HEK293 (cell line): Measurements from ENCODE around the gene GRN.

ENCODE experiments used
- CTCF ChIA-PET: fragments of 350-600 bp; formaldehyde crosslinking; extraction: SDS; loops from one replicate; lab custom pipeline; 2021; ENCODE audit warnings: antibody characterized with exemption; lab: Yijun Ruan, JAX
- POLR2A ChIA-PET: fragments of 300-600 bp; formaldehyde crosslinking; extraction: SDS; loops from one replicate; lab custom pipeline; 2020; ENCODE audit warnings: antibody characterized with exemption, inconsistent platforms; lab: Yijun Ruan, JAX
- H3K27ac ChIP-seq: fragments of 200-500 bp; sonication (Bioruptor generic); 2 replicates; pipeline ENCODE4 v1.5.1; 2014; ENCODE audit warnings: low read depth, low read length, control low read depth, inconsistent platforms; ENCODE audit errors: extremely low read depth
- H3K36me3 ChIP-seq, 2 experiments: fragments of 200-500 bp in 1 of 2; sonication (Bioruptor generic) in 1 of 2; 1 replicate in 1 of 2; 2 replicates in 1 of 2; pipeline ENCODE4 v1.5.1; 2014 to 2017; ENCODE audit warnings: inconsistent platforms in 2 of 2, low read length in 2 of 2; ENCODE audit not compliant: control insufficient read depth in 2 of 2, insufficient read depth in 1 of 2
- H3K4me1 ChIP-seq: fragments of 200-500 bp; sonication (Bioruptor generic); 2 replicates; pipeline ENCODE4 v1.5.1; 2014; ENCODE audit warnings: mild to moderate bottlenecking, low read length, inconsistent platforms; ENCODE audit not compliant: control insufficient read depth, insufficient read depth
- H3K4me3 ChIP-seq: 2 replicates; pipeline ENCODE4 v1.5.1; 2011; ENCODE audit warnings: low read depth, mild to moderate bottlenecking, control low read depth, low read length, moderate library complexity
- H3K9me3 ChIP-seq: fragments of 200-500 bp; sonication (Bioruptor generic); 2 replicates; pipeline ENCODE4 v1.5.1; 2014; ENCODE audit warnings: low read depth, low read length, inconsistent platforms; ENCODE audit not compliant: control insufficient read depth, insufficient read depth
- BCL11B ChIP-seq: fragments of 450-650 bp; formaldehyde crosslinking; IDR thresholded peaks from 2 replicates; pipeline ENCODE4 v1.5.1; 2016; ENCODE audit warnings: low read depth, missing biosample characterization, missing genetic modification characterization
- FEZF1 ChIP-seq: fragments of 450-650 bp; formaldehyde crosslinking; IDR thresholded peaks from 2 replicates; pipeline ENCODE4 v1.5.1; 2016; ENCODE audit warnings: missing biosample characterization, missing genetic modification characterization
- GLIS2 ChIP-seq: fragments of 450-650 bp; formaldehyde crosslinking; IDR thresholded peaks from 2 replicates; pipeline ENCODE4 v1.5.1; 2016; ENCODE audit warnings: missing biosample characterization, missing genetic modification characterization
- HIC1 ChIP-seq: fragments of 450-650 bp; formaldehyde crosslinking; IDR thresholded peaks from 2 replicates; pipeline ENCODE4 v1.5.1; 2016; ENCODE audit warnings: missing biosample characterization, missing genetic modification characterization
- HOXD13 ChIP-seq: sonication (generic); formaldehyde crosslinking; IDR thresholded peaks from 2 replicates; pipeline ENCODE4 v1.8.0; 2022; ENCODE audit warnings: missing genetic modification reagents, borderline replicate concordance
- SP3 ChIP-seq: fragments of 450-650 bp; formaldehyde crosslinking; IDR thresholded peaks from 2 replicates; pipeline ENCODE4 v1.5.1; 2016; ENCODE audit warnings: missing biosample characterization, missing genetic modification characterization
- ZNF16 ChIP-seq: fragments of 450-650 bp; formaldehyde crosslinking; IDR thresholded peaks from 2 replicates; pipeline ENCODE4 v1.5.1; 2016; ENCODE audit warnings: low read depth, missing biosample characterization, missing genetic modification characterization
- ZNF175 ChIP-seq: fragments of 450-650 bp; formaldehyde crosslinking; IDR thresholded peaks from 2 replicates; pipeline ENCODE4 v1.5.1; 2016; ENCODE audit warnings: missing biosample characterization, missing genetic modification characterization
- ZNF266 ChIP-seq: fragments of 450-650 bp; formaldehyde crosslinking; IDR thresholded peaks from 2 replicates; pipeline ENCODE4 v1.5.1; 2016; ENCODE audit warnings: missing biosample characterization, missing genetic modification characterization, low read depth
- ZNF324 ChIP-seq: fragments of 450-650 bp; formaldehyde crosslinking; IDR thresholded peaks from 2 replicates; pipeline ENCODE4 v1.5.1; 2016; ENCODE audit warnings: missing biosample characterization, missing genetic modification characterization
- ZNF335 ChIP-seq: fragments of 450-650 bp; formaldehyde crosslinking; conservative IDR thresholded peaks from 2 replicates; pipeline ENCODE4 v1.5.1; 2016; ENCODE audit warnings: missing biosample characterization, missing genetic modification characterization
- ZNF354C ChIP-seq: fragments of 450-650 bp; formaldehyde crosslinking; IDR thresholded peaks from 2 replicates; pipeline ENCODE4 v1.5.1; 2016; ENCODE audit warnings: missing biosample characterization, missing genetic modification characterization, low read depth, borderline replicate concordance
- ZNF433 ChIP-seq: fragments of 450-650 bp; formaldehyde crosslinking; IDR thresholded peaks from 2 replicates; pipeline ENCODE4 v1.5.1; 2016; ENCODE audit warnings: missing biosample characterization, missing genetic modification characterization, low read depth
- ZNF501 ChIP-seq: fragments of 450-650 bp; formaldehyde crosslinking; IDR thresholded peaks from 2 replicates; pipeline ENCODE4 v1.5.1; 2016; ENCODE audit warnings: missing biosample characterization, missing genetic modification characterization
- ZNF548 ChIP-seq: fragments of 450-650 bp; formaldehyde crosslinking; IDR thresholded peaks from 2 replicates; pipeline ENCODE4 v1.5.1; 2016; ENCODE audit warnings: missing biosample characterization, missing genetic modification characterization
- ZNF596 ChIP-seq: fragments of 450-650 bp; IDR thresholded peaks from 2 replicates; pipeline ENCODE4 v1.5.0; 2018; ENCODE audit warnings: missing biosample characterization, mild to moderate bottlenecking, missing genetic modification characterization, moderate library complexity
- ZNF600 ChIP-seq: fragments of 450-650 bp; formaldehyde crosslinking; IDR thresholded peaks from 2 replicates; pipeline ENCODE4 v1.5.1; 2016; ENCODE audit warnings: missing biosample characterization, missing genetic modification characterization
- ZNF626 ChIP-seq: fragments of 450-650 bp; sonication (Bioruptor Pico); formaldehyde crosslinking; IDR thresholded peaks from 2 replicates; pipeline ENCODE4 v1.5.1; 2018; ENCODE audit warnings: missing biosample characterization, missing genetic modification characterization, inconsistent platforms
- ZNF629 ChIP-seq: fragments of 450-650 bp; formaldehyde crosslinking; IDR thresholded peaks from 2 replicates; pipeline ENCODE4 v1.5.1; 2017; ENCODE audit warnings: missing biosample characterization, missing genetic modification characterization
- ZNF76 ChIP-seq: fragments of 450-650 bp; formaldehyde crosslinking; IDR thresholded peaks from 2 replicates; pipeline ENCODE4; 2016; ENCODE audit warnings: low read depth, missing biosample characterization, missing genetic modification characterization, borderline replicate concordance
- TF ChIP-seq, protein P1 (sequence below): fragments of 450-650 bp; formaldehyde crosslinking; IDR thresholded peaks from 2 replicates; pipeline ENCODE4 v1.5.1; 2016; ENCODE audit warnings: missing biosample characterization, missing genetic modification characterization, low read depth
- TF ChIP-seq, protein P2 (sequence below): fragments of 450-650 bp; IDR thresholded peaks from 2 replicates; pipeline ENCODE4 v1.5.1; 2018; ENCODE audit warnings: missing biosample characterization, missing genetic modification characterization
- TF ChIP-seq, protein P3 (sequence below): fragments of 450-650 bp; formaldehyde crosslinking; IDR thresholded peaks from 2 replicates; pipeline ENCODE4 v1.5.1; 2016; ENCODE audit warnings: missing biosample characterization, missing genetic modification characterization
- TF ChIP-seq, protein P4 (sequence below): fragments of 450-650 bp; formaldehyde crosslinking; IDR thresholded peaks from 2 replicates; pipeline ENCODE4 v1.5.1; 2016; ENCODE audit warnings: missing biosample characterization, missing genetic modification characterization

GRN gene

GRCh38 chr17:44351464-44351863 is 6.4 kb downstream of the GRN start:
- Histone ChIP-seq H3K27ac (no peak overlapping the region), H3K36me3 (peaks cover 0 to 56% of the 10 kb centered on the region in 2 experiments; a peak in 1 of 3 replicates), H3K4me1 (no peaks in the 10 kb centered on the region), H3K4me3 (no peak overlapping the region), H3K9me3 (no peaks in the 10 kb centered on the region)
- CTCF ChIA-PET = interaction anchor here (1.0 to 3.0 kb wide), 14 partner anchors 9 to 408 kb away, joined by 3 to 21 read pairs (median 9); partner anchors contain the start of genes ASB16 and FAM171A2
- TF ChIP-seq FEZF1 (no peak), SP3 (tag by site-specific recombination) (no peak), ZNF335 (tag by site-specific recombination) (no peak), ZNF76 (tag by site-specific recombination) (no peak), ZNF266 (tag by site-specific recombination) (no peak)
- TF ChIP-seq, protein P1, sequence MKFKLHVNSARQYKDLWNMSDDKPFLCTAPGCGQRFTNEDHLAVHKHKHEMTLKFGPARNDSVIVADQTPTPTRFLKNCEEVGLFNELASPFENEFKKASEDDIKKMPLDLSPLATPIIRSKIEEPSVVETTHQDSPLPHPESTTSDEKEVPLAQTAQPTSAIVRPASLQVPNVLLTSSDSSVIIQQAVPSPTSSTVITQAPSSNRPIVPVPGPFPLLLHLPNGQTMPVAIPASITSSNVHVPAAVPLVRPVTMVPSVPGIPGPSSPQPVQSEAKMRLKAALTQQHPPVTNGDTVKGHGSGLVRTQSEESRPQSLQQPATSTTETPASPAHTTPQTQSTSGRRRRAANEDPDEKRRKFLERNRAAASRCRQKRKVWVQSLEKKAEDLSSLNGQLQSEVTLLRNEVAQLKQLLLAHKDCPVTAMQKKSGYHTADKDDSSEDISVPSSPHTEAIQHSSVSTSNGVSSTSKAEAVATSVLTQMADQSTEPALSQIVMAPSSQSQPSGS = no peak
- POLR2A ChIA-PET = interaction anchor here (0.7 to 1.6 kb wide), 2 partner anchors 130 to 144 kb away, joined by 4 read pairs; no protein-coding TSS in a partner anchor

DNA sequence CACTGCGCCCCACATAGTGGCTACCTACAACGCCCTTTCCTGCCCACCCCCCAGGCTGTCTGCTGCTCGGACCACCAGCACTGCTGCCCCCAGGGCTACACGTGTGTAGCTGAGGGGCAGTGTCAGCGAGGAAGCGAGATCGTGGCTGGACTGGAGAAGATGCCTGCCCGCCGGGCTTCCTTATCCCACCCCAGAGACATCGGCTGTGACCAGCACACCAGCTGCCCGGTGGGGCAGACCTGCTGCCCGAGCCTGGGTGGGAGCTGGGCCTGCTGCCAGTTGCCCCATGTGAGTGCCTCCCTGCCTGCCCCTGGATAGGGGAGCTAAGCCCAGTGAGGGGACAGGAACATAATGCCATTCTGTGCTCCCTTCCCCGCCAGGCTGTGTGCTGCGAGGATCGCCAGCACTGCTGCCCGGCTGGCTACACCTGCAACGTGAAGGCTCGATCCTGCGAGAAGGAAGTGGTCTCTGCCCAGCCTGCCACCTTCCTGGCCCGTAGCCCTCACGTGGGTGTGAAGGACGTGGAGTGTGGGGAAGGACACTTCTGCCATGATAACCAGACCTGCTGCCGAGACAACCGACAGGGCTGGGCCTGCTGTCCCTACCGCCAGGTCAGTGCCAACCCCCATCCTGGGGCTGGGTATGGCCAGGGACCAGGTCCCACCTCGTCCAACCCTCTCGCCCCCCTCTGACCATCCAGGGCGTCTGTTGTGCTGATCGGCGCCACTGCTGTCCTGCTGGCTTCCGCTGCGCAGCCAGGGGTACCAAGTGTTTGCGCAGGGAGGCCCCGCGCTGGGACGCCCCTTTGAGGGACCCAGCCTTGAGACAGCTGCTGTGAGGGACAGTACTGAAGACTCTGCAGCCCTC is 7.1 kb downstream of the GRN start:
- H3K4me1 ChIP-seq = no peaks in the 10 kb centered on the region
- H3K36me3 ChIP-seq = peaks cover 0 to 56% of the 10 kb centered on the region in 2 experiments; a peak in 2 of 3 replicates
- TF ChIP-seq ZNF324 (tag by site-specific recombination) (no peak), ZNF16 (tag by site-specific recombination) (no peak), ZNF600 (tag by site-specific recombination) (peak; percentile 85), HOXD13 (CRISPR knock-in tag) (no peak), ZNF175 (no peak), ZNF433 (no peak), HIC1 (tag by site-specific recombination) (peak; percentile 31; the same call in 1 of the 2 replicates), ZNF629 (no peak), ZNF548 (tag by site-specific recombination) (no peak), ZNF501 (tag by site-specific recombination) (no peak), BCL11B (tag by site-specific recombination) (no peak), ZNF596 (tag by site-specific recombination) (no peak), GLIS2 (tag by site-specific recombination) (peak; percentile 39; the same call in 1 of the 2 replicates), ZNF354C (no peak), ZNF626 (tag by site-specific recombination) (no peak)
- TF ChIP-seq, protein P2, sequence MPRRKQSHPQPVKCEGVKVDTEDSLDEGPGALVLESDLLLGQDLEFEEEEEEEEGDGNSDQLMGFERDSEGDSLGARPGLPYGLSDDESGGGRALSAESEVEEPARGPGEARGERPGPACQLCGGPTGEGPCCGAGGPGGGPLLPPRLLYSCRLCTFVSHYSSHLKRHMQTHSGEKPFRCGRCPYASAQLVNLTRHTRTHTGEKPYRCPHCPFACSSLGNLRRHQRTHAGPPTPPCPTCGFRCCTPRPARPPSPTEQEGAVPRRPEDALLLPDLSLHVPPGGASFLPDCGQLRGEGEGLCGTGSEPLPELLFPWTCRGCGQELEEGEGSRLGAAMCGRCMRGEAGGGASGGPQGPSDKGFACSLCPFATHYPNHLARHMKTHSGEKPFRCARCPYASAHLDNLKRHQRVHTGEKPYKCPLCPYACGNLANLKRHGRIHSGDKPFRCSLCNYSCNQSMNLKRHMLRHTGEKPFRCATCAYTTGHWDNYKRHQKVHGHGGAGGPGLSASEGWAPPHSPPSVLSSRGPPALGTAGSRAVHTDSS (tag by site-specific recombination) = no peak
- TF ChIP-seq, protein P3, sequence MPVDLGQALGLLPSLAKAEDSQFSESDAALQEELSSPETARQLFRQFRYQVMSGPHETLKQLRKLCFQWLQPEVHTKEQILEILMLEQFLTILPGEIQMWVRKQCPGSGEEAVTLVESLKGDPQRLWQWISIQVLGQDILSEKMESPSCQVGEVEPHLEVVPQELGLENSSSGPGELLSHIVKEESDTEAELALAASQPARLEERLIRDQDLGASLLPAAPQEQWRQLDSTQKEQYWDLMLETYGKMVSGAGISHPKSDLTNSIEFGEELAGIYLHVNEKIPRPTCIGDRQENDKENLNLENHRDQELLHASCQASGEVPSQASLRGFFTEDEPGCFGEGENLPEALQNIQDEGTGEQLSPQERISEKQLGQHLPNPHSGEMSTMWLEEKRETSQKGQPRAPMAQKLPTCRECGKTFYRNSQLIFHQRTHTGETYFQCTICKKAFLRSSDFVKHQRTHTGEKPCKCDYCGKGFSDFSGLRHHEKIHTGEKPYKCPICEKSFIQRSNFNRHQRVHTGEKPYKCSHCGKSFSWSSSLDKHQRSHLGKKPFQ (tag by site-specific recombination) = no peak
- TF ChIP-seq, protein P4, sequence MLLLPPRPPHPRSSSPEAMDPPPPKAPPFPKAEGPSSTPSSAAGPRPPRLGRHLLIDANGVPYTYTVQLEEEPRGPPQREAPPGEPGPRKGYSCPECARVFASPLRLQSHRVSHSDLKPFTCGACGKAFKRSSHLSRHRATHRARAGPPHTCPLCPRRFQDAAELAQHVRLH = no peak
- TF ChIP-seq, all 188 proteins: peak for 3
- Histone ChIP-seq H3K27ac (no peak overlapping the region), H3K9me3 (no peaks in the 10 kb centered on the region), H3K4me3 (no peak overlapping the region)
- CTCF ChIA-PET = interaction anchor here (0.7 to 3.0 kb wide), 8 partner anchors 8 to 170 kb away, joined by 3 to 21 read pairs (median 10); partner anchors contain the start of gene FAM171A2
- POLR2A ChIA-PET = interaction anchor here (0.5 kb wide), 1 partner anchor 433 kb away, joined by 5 read pairs; no protein-coding TSS in a partner anchor
